ENCODE data around the gene FGF1.

GRCh38 chr5:142715291-142715690, 29.4 kb upstream of the FGF1 start:
- TF ChIP-seq ELF4 (IDR thresholded peaks at IDR 0.05) (no peak), FOXK2 (IDR thresholded peaks at IDR 0.05) (no peak), FOXA1 (IDR thresholded peaks at IDR 0.05) (no peak), BHLHE40 (IDR thresholded peaks at IDR 0.05; ENCODE audit: borderline replicate concordance) (no peak), ZNF384 (IDR thresholded peaks at IDR 0.05) (no peak), TARDBP (IDR thresholded peaks at IDR 0.05) (no peak), ARNT (IDR thresholded peaks at IDR 0.05) (no peak), PKNOX1 (IDR thresholded peaks at IDR 0.05) (no peak), NFRKB (IDR thresholded peaks at IDR 0.05) (no peak), CTBP1 (IDR thresholded peaks at IDR 0.05; ENCODE audit: borderline replicate concordance) (no peak), HDGF (IDR thresholded peaks at IDR 0.05; ENCODE audit: borderline replicate concordance) (no peak), FOXM1 (IDR thresholded peaks at IDR 0.05; ENCODE audit: borderline replicate concordance) (no peak)
